Chondrocyte (in vitro differentiated cells): ENCODE results near the gene C20orf202. TPM values are rescaled to one million over a fixed set of nuclear protein-coding genes. Genes with fewer than 3 reads are reported as not detected.

ENCODE experiments used
- DNase-seq: peaks from one replicate; pipeline ENCODE4 v3.0.0; 2021; ENCODE audit warnings: mixed read lengths, low spot score
- H3K27ac Mint-ChIP-seq: one replicate; pipeline ENCODE4 v1.8.0; 2021; ENCODE audit warnings: mild to moderate bottlenecking, moderate library complexity, mixed read lengths; ENCODE audit not compliant: unreplicated experiment
- H3K27me3 Mint-ChIP-seq: 2 replicates; pipeline ENCODE4 v1.8.0; 2021; ENCODE audit warnings: low read depth, mixed read lengths
- H3K36me3 Mint-ChIP-seq: 2 replicates; pipeline ENCODE4 v1.8.0; 2021; ENCODE audit warnings: low read depth, mixed read lengths
- H3K4me1 Mint-ChIP-seq: 2 replicates; pipeline ENCODE4 v1.8.0; 2021; ENCODE audit warnings: low read depth, mild to moderate bottlenecking, mixed read lengths
- H3K4me3 Mint-ChIP-seq: one replicate; pipeline ENCODE4 v1.8.0; 2021; ENCODE audit warnings: mild to moderate bottlenecking, moderate library complexity, mixed read lengths; ENCODE audit not compliant: unreplicated experiment
- H3K9me3 Mint-ChIP-seq: 2 replicates; pipeline ENCODE4 v1.8.0; 2021; ENCODE audit warnings: low read depth, mixed read lengths
- total RNA-seq: library from RNA; stranded (reverse); gene quantifications from 3 replicates; pipeline ENCODE4 v1.2.1, GENCODE V29; 2021
- TF ChIP-seq, protein P1 (sequence below): fragments of 200-600 bp; sonication (generic); IDR thresholded peaks from 2 replicates; pipeline ENCODE4 v1.5.0; 2021; ENCODE audit warnings: antibody characterized with exemption, mild to moderate bottlenecking, moderate library complexity

Gene C20orf202
- total RNA-seq, 1 donor from 2014 or later: not detected

DNA sequence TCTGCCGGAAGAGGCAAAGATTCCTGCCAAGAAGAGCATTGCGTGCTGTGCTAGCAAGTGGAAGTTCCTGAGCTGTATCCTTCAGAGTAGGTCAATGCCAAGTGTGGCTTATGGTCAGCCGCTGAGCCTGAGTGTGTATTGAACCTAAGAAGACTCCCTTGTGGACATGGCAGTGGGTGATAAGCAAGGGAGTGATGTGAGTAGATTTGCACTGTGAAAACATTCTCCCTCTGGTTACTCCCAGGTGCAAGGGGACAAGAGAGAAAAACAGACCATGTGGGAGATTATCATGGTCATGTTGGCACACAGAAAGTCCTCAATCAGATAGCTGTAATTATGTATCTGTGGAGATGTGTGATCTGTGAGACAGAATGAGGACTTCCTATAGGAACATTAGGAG is 12.4 kb upstream of the C20orf202 start:
- Mint-ChIP-seq H3K27me3 (peaks cover 41% of the 10 kb centered on the region), H3K4me3 (no peak overlapping the region), H3K27ac (no peak overlapping the region), H3K36me3 (no peaks in the 10 kb centered on the region), H3K9me3 (no peaks in the 10 kb centered on the region), H3K4me1 (peaks cover 2% of the 10 kb centered on the region)
- DNase-seq: no peak
- TF ChIP-seq, protein P1, sequence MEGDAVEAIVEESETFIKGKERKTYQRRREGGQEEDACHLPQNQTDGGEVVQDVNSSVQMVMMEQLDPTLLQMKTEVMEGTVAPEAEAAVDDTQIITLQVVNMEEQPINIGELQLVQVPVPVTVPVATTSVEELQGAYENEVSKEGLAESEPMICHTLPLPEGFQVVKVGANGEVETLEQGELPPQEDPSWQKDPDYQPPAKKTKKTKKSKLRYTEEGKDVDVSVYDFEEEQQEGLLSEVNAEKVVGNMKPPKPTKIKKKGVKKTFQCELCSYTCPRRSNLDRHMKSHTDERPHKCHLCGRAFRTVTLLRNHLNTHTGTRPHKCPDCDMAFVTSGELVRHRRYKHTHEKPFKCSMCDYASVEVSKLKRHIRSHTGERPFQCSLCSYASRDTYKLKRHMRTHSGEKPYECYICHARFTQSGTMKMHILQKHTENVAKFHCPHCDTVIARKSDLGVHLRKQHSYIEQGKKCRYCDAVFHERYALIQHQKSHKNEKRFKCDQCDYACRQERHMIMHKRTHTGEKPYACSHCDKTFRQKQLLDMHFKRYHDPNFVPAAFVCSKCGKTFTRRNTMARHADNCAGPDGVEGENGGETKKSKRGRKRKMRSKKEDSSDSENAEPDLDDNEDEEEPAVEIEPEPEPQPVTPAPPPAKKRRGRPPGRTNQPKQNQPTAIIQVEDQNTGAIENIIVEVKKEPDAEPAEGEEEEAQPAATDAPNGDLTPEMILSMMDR: no peak

DNA sequence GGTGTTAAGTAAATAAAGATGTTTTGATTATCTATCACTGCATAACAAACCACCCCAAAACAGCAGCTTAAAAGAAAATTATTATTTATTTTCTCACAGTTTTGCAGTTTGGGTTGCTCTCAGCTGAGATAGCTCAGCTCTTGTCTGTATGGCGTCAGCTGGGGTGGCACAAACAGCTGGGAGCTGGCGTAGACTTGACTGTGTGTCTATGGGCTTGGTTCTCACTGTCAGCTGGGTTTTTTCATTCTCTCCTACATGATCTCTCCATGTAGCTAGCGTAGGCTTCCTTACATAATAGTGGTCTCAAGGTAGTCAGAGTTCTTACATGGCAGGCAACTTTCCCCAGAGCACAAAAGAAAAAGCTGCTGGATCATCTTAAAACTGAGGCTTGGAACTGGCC is 12.0 kb upstream of the C20orf202 start:
- peaks cover 41% of the 10 kb centered on the region for H3K27me3 Mint-ChIP-seq
- H3K4me3 Mint-ChIP-seq: no peak overlapping the region
- DNase-seq: no peak
- TF ChIP-seq, protein P1: no peak
- no peaks in the 10 kb centered on the region for H3K36me3 Mint-ChIP-seq
- no peak overlapping the region for H3K27ac Mint-ChIP-seq
- no peaks in the 10 kb centered on the region for H3K9me3 Mint-ChIP-seq
- H3K4me1 Mint-ChIP-seq: no peaks in the 10 kb centered on the region

DNA sequence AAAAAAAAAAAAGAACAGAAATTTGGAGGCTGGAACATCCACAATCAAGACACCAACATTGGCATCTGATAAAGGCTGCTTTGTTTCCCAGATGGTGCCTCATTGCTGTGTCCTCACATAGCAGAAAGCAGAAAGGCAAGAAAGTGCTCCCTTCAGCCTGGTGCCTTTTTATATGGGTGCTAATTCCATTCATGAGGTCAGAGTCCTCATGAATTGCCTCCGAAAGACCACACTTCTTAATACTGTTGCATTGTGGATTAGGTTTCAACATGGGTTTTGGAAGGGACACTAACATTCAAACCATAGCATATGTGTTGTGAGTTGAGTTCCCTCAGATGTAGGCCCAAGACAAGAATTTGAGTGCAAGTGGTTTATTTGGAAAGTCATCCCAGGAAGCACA is 8.0 kb upstream of the C20orf202 start:
- no peak overlapping the region for H3K27ac Mint-ChIP-seq
- H3K4me1 Mint-ChIP-seq: no peaks in the 10 kb centered on the region
- peaks cover 37% of the 10 kb centered on the region for H3K27me3 Mint-ChIP-seq
- H3K4me3 Mint-ChIP-seq: no peak overlapping the region
- H3K9me3 Mint-ChIP-seq: no peaks in the 10 kb centered on the region
- H3K36me3 Mint-ChIP-seq: no peaks in the 10 kb centered on the region
- no peak for DNase-seq
- TF ChIP-seq, protein P1: no peak

DNA sequence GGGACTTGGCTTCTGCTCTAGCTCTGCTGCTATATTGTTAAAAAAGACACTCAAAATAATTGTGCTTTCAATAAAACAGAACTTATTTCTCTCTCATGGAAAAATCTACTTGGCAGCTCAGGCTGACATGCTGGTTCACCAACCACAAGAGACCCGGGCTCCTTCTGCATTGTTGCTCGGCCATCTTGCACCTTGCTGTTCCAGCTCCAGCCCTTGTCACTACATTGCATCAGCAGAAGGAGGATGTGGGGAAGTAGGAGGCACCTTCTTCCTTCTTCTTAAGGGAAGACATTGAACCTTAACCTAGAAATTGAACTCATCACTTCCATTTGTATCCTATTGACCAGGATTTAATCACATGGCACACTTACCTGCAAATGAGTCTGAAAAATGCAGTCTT is 6.6 kb upstream of the C20orf202 start:
- TF ChIP-seq, protein P1: no peak
- Mint-ChIP-seq H3K9me3 (no peaks in the 10 kb centered on the region), H3K4me3 (no peak overlapping the region), H3K27me3 (peaks cover 28% of the 10 kb centered on the region), H3K36me3 (no peaks in the 10 kb centered on the region), H3K4me1 (no peaks in the 10 kb centered on the region), H3K27ac (no peak overlapping the region)
- no peak for DNase-seq

DNA sequence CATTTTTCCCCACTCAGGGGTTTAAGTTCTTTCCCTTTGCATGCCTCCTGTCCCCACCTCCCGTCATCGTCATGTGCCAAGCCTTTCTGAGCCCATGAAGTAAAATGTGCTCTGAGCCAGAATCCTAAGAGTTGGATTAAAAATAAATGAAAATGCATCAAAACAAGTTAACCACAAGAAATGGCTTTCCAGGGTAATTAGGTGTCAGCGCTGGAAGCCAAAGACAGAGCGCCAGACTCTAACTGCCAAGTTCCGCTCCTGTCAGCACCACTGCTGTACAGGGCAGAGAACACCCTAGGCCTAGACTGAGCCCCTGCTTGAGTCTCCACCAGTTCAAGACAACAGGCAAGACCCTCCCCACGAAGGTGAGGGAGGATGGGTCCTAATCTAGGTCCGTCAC is 5.5 kb upstream of the C20orf202 start:
- H3K36me3 Mint-ChIP-seq: no peaks in the 10 kb centered on the region
- TF ChIP-seq, protein P1: no peak
- H3K27me3 Mint-ChIP-seq: peaks cover 27% of the 10 kb centered on the region
- H3K4me3 Mint-ChIP-seq: no peak overlapping the region
- no peak overlapping the region for H3K27ac Mint-ChIP-seq
- no peaks in the 10 kb centered on the region for H3K4me1 Mint-ChIP-seq
- DNase-seq: no peak
- H3K9me3 Mint-ChIP-seq: no peaks in the 10 kb centered on the region
